Stimulated activated naive CD8-positive, alpha-beta T cell treated with anti-CD3 and anti-CD28 coated beads, Interleukin-15, Interleukin-2, amounts not matched to agents 100 ng/mL and 50 ng/mL, for 24 hours (primary cell): Measurements from ENCODE around the gene C1QTNF5.

Experiments used
- H3K27ac Mint-ChIP-seq: one replicate; pipeline ENCODE4 v1.8.0; 2021; ENCODE audit warnings: mild to moderate bottlenecking, mixed read lengths
- H3K27me3 Mint-ChIP-seq: one replicate; pipeline ENCODE4 v1.8.0; 2021; ENCODE audit warnings: mixed read lengths
- H3K36me3 Mint-ChIP-seq: one replicate; pipeline ENCODE4 v1.8.0; 2021; ENCODE audit warnings: low read depth, mixed read lengths
- H3K4me1 Mint-ChIP-seq: one replicate; pipeline ENCODE4 v1.8.0; 2021; ENCODE audit warnings: low read depth, mixed read lengths
- H3K4me3 Mint-ChIP-seq: one replicate; pipeline ENCODE4 v1.8.0; 2021; ENCODE audit warnings: mild to moderate bottlenecking, mixed read lengths
- H3K9me3 Mint-ChIP-seq: one replicate; pipeline ENCODE4 v1.8.0; 2021; ENCODE audit warnings: mixed read lengths

Gene C1QTNF5

DNA sequence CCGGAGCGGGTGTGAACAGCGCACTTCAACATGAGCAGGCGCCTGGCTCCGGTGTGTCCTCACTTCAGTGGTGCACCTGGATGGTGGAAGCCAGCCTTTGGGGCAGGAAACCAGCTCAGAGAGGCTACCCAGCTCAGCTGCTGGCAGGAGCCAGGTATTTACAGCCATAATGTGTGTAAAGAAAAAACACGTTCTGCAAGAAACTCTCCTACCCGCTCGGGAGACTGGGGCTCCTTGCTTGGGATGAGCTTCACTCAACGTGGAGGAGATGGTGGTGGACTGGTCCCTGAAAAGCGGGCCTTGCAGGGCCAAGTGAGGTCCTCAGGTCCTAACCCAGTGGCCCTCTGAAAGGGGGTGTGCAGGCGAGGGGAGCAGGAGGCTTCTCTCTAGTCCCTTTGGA lies 31.3 kb downstream of the C1QTNF5 start:
- Mint-ChIP-seq H3K4me1 (peaks cover 31% of the 10 kb centered on the region), H3K4me3 (no peak overlapping the region), H3K27ac (no peak overlapping the region)

DNA sequence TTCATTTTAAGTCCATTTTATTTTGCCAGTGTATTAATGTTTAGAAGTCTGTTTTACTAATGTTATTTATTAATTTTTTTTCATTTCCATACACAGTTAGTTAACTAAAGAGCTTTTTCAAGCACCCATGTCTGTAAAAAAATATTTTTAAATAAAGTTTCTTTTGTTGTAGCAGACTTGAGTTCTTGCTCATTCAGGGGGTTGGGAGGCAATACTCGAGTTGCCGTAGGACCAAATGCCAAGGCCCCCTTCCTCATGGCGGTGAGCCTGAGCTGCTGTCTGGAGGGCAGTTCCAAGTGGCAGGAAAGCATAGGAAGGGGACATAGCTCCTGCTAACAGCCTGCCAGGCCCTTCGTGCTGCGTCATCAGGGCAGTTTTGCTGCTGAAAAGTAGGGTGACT lies 32.7 kb downstream of the C1QTNF5 start:
- Mint-ChIP-seq H3K4me3 (no peak overlapping the region), H3K4me1 (peaks cover 31% of the 10 kb centered on the region), H3K27me3 (no peaks in the 10 kb centered on the region), H3K9me3 (no peaks in the 10 kb centered on the region), H3K36me3 (peaks cover 28% of the 10 kb centered on the region), H3K27ac (no peak overlapping the region)

More for the DNA sequence above, 31.3 kb downstream of the C1QTNF5 start:
- Mint-ChIP-seq H3K36me3 (peaks cover 15% of the 10 kb centered on the region), H3K27me3 (no peaks in the 10 kb centered on the region), H3K9me3 (no peaks in the 10 kb centered on the region)

DNA sequence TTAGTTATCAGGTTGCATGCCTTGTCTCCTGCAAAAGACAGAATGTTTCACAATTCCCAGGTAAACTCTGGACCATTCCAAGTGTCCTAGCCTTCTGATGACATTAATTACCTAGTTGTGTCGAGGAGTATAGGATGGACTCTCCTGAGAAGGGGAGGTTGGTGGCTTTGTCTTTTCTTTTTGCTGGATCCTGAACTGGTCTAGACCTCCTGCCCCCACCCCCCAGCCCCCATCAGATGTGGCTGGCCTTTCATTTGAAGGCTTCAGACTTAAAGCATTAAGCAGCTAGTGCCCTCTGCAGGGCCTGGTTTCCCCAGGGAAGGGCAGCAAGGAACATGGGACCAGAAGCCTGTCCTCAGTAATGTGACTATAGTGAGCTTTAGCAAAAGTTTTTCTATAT lies 33.5 kb downstream of the C1QTNF5 start:
- peaks cover 36% of the 10 kb centered on the region for H3K36me3 Mint-ChIP-seq
- peaks cover 31% of the 10 kb centered on the region for H3K4me1 Mint-ChIP-seq
- no peaks in the 10 kb centered on the region for H3K27me3 Mint-ChIP-seq
- no peaks in the 10 kb centered on the region for H3K9me3 Mint-ChIP-seq
- peak overlapping the region; percentile 97 for H3K27ac Mint-ChIP-seq
- no peak overlapping the region for H3K4me3 Mint-ChIP-seq

DNA sequence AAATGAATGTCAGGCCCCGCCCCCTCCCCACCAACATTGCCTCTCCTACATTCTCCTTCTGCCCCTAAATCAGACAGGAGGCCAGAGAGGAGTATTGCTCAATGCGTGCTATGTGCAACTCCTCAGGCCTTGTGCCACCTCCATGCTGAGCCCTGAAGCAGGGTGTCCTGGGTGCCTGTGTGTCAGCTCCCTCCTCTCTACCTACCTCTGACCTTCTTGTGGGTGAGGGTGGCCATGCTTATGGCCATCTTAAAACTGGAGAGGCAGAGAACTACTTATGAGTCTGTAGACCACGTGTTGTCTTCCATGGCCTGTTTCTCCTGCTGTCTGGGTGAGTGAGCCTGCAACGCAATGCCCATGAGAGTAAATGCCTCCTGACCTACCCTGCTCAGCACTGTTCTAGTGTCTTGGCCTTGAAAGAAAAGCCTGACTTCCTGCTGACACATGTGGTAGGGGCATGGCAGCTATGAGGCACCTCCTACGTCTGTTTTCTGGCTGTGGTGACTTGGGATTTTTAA lies 34.3 kb downstream of the C1QTNF5 start:
- no peaks in the 10 kb centered on the region for H3K27me3 Mint-ChIP-seq

DNA sequence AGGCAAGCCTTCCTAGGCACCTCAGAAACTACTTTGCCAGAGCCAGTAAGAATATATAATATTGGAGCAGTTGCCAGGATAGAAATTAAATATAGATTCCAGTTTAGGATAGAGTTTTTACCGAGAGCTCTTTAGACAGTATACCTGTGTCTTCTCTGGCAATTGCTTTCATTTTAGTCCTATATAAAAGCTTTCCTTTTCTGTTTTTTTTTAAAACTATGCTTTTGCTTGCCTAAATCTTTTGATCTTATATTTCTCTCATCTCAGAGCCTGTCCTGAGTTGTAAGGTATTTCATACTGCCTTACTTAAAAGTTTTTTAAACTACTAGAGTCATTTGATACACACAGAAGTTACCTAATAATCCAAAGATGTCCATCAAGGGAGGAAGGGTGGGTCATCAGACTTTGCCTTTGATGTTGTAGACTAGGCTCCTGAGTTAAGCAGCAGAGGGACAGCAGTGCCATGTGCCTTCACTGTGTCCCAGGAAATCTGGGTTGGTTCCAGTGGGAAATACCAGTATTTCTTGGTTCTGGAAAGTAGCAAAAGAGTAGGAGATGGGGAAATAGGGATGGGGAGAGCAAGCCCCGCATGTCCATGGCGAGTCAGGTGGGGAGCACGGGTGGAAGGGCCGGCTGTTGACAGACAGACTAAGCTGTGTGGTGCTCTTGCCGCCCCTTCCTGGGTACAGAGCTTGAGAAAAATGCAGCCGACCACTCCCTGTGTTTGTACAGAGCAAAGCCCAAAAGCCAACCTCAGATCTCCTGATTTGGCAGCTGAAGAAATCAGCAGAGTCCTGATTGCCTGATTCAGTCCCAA lies 34.9 kb downstream of the C1QTNF5 start:
- peaks cover 31% of the 10 kb centered on the region for H3K4me1 Mint-ChIP-seq
- peak overlapping the region; percentile 97 for H3K27ac Mint-ChIP-seq
- peaks cover 48% of the 10 kb centered on the region for H3K36me3 Mint-ChIP-seq
- no peaks in the 10 kb centered on the region for H3K9me3 Mint-ChIP-seq
- H3K27me3 Mint-ChIP-seq, result no peaks in the 10 kb centered on the region
- peak overlapping the region; percentile 58 for H3K4me3 Mint-ChIP-seq

More for the DNA sequence above, 34.3 kb downstream of the C1QTNF5 start:
- Mint-ChIP-seq H3K27ac (peak overlapping the region; percentile 97), H3K36me3 (peaks cover 41% of the 10 kb centered on the region), H3K4me1 (peaks cover 31% of the 10 kb centered on the region), H3K4me3 (peak overlapping the region; percentile 58), H3K9me3 (no peaks in the 10 kb centered on the region)

DNA sequence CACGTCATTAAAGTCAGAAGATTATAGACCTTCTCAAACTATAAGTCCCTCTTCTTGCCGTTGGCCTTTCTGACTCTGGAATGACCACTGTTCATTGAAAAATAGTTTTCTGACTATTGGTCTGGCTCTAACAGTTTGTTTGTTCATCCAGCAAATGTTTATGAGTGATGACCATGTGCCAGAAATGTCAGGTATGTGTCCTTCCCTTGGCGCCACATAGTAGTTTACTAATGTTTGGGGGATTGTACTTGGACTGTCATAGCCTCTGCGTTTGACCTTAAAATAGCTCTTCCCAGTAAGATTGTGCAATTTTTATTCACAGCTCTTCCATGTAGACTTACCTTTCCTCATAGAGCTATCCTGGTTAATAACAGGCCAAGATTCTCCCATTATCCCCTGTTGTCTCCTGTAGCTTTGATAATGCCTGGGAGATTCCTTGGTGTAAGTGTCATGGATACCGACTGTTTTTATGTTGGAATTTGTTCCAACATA lies 37.4 kb downstream of the C1QTNF5 start:
- peak overlapping the region; percentile 23 for H3K27ac Mint-ChIP-seq
- H3K4me1 Mint-ChIP-seq, result peaks cover 31% of the 10 kb centered on the region
- peaks cover 71% of the 10 kb centered on the region for H3K36me3 Mint-ChIP-seq
- no peaks in the 10 kb centered on the region for H3K27me3 Mint-ChIP-seq
- no peaks in the 10 kb centered on the region for H3K9me3 Mint-ChIP-seq
- H3K4me3 Mint-ChIP-seq, result no peak overlapping the region

DNA sequence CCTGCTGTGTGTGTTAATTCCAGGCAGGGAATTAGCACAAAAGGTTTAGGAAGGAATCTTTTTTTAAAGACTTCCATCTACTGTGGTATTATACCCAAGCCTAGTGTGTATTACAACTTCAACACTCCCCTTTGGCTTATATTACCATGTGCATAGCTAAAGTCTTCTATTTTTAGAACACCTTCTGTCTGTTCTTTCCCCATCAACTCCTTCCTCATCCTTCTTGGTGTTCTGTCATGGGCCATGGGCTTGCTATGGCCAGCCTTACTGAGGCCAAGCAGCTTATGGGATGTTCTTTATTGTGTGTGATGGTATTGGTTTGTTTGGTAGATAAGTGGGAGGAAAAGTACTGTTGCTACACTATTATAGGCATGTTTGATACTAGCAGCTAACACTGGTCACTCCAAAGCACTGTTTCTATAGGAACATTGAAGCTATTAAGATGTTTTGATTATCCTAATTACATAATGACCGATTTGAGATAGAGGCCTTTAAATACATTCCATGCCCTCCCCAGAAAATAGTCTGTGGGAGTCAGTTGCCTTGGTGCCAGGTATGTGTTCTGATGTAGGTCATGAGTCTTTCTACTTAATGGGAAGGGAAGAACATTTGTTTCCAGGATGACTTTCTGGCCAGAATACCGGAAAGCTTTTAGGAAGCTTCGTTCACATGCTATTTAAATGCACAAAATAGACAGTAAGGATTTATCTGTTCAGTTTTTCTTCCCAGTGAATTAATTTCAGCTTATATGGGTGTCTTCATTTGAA lies 40.3 kb downstream of the C1QTNF5 start:
- Mint-ChIP-seq H3K27me3 (no peaks in the 10 kb centered on the region), H3K27ac (no peak overlapping the region), H3K4me3 (no peak overlapping the region), H3K9me3 (no peaks in the 10 kb centered on the region), H3K36me3 (peaks cover 77% of the 10 kb centered on the region), H3K4me1 (peaks cover 8% of the 10 kb centered on the region)

DNA sequence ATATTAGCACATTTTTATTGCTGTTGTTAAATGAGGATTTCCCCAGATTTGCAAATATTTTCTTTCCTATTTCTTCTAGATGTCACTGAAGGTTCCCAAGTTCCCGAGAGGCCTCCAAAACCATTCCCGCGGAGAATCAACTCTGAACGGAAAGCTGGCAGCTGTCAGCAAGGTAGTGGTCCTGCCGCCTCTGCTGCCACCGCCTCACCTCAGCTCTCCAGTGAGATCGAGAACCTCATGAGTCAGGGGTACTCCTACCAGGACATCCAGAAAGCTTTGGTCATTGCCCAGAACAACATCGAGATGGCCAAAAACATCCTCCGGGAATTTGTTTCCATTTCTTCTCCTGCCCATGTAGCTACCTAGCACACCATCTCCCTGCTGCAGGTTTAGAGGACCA lies 41.3 kb downstream of the C1QTNF5 start:
- H3K27ac Mint-ChIP-seq, result no peak overlapping the region
- H3K4me3 Mint-ChIP-seq, result no peak overlapping the region
- H3K9me3 Mint-ChIP-seq, result no peaks in the 10 kb centered on the region
- H3K4me1 Mint-ChIP-seq, result no peaks in the 10 kb centered on the region
- H3K27me3 Mint-ChIP-seq, result no peaks in the 10 kb centered on the region
- H3K36me3 Mint-ChIP-seq, result peaks cover 69% of the 10 kb centered on the region

DNA sequence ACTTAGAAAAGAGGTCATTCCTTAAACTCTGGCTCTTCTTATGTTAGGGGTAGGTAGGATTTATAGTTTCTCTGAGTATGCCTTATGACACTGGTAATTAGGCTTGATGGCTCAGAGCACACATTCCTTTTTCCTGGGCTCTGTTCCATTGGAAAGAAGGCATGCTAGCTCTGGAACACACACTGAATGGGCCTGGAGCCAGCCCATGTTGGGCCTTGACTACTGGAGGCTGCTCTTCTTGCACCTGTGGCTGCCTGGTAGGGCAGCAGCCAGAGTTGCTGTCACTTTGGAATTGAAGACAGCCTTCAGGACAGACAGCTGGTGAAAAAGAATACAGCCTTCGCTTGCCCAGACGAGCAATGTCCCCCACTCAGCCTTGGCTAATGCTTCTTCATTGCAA lies 42.0 kb downstream of the C1QTNF5 start:
- no peaks in the 10 kb centered on the region for H3K4me1 Mint-ChIP-seq
- H3K27me3 Mint-ChIP-seq, result no peaks in the 10 kb centered on the region
- H3K9me3 Mint-ChIP-seq, result no peaks in the 10 kb centered on the region
- H3K4me3 Mint-ChIP-seq, result no peak overlapping the region
- no peak overlapping the region for H3K27ac Mint-ChIP-seq
- H3K36me3 Mint-ChIP-seq, result peaks cover 64% of the 10 kb centered on the region

DNA sequence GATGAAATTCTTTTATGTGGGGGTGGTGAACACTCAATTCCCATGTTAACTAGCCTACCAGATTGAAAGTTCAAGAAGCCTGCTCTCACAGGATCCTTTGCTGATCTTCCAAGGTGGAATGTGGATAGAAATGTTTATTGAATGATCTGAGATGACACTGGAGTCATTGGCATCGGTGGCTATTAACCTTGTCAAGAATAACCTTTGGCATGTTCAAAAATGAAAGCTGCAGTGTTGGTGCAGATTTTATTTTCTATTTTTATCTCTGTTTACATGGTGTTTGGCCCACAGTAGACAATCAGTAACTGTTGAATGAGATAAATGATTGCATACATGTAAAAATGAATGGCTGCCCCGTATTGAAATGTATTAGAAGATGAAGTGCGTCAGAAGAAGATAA lies 42.7 kb downstream of the C1QTNF5 start:
- peaks cover 59% of the 10 kb centered on the region for H3K36me3 Mint-ChIP-seq

DNA sequence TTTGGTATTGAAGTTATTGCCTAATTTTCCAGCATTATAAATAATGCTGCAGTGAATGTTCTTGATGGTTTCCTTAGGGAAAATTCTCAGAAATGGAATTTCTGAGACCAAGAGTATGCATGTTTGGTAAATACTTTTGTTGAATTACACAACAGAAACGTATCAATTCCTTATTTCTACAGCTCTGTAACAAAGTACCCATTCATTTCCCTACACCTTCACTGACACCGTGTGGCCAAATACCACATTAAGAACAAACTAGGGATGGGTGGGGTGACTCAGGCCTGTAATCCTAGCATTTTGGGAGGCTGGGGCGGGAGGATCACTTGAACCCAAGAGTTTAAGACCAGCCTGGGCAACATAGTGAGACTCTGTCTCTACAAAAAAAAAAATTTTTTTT lies 45.5 kb downstream of the C1QTNF5 start:
- H3K27me3 Mint-ChIP-seq, result no peaks in the 10 kb centered on the region
- no peaks in the 10 kb centered on the region for H3K9me3 Mint-ChIP-seq
- peaks cover 53% of the 10 kb centered on the region for H3K36me3 Mint-ChIP-seq
- no peak overlapping the region for H3K27ac Mint-ChIP-seq
- H3K4me1 Mint-ChIP-seq, result no peaks in the 10 kb centered on the region
- no peak overlapping the region for H3K4me3 Mint-ChIP-seq

More for the DNA sequence above, 42.7 kb downstream of the C1QTNF5 start:
- no peaks in the 10 kb centered on the region for H3K9me3 Mint-ChIP-seq
- no peak overlapping the region for H3K27ac Mint-ChIP-seq
- no peaks in the 10 kb centered on the region for H3K27me3 Mint-ChIP-seq
- no peak overlapping the region for H3K4me3 Mint-ChIP-seq
- no peaks in the 10 kb centered on the region for H3K4me1 Mint-ChIP-seq

DNA sequence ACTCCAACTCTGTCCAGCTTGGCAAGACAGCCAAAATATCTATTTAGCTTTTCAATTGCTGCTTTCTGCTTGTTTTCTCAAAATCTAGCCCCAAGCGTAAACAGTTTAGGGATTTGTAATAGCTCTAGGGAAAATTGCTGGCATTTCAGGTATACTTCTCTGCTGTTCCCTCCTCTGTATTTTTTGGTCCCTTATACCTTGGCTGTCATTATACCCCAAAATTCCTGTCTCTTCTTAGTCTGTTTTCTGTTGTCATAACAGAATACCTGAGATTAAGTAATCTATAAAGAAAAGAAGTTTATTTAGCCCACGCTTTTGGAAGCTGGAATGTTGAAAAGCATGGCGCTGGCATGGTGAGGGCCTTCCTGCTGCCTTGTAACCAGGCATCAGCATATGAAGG lies 47.2 kb downstream of the C1QTNF5 start:
- H3K4me1 Mint-ChIP-seq, result no peaks in the 10 kb centered on the region

DNA sequence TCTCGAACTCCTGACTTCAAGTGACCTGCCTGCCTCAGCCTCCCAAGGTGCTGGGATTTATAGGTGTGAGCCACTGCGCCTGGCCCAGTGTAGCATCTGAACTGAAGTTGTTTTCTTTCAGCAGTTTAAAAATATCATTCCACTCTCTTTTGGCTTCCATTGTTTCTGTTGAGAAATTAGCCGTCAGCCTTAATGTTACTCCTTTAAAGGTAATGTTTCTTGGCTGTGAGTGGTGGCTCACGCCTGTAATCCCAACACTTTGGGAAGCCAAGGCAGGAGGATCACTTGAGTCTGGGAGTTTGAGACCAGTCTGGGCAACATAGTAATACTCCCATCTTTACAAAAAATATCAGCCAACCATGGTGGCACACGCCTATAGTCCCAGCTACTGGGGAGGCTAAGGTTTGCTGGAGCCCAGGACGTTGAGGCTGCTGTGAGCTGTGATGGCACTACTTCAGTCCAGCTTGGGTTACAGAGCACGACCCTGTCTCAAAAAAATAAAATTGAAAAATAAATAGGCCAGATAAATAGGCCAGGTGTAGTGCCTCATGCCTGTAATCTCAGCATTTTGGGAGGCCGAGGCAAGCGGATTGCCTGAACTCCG lies 49.7 kb downstream of the C1QTNF5 start:
- H3K36me3 Mint-ChIP-seq, result peaks cover 43% of the 10 kb centered on the region

More for the DNA sequence above, 47.2 kb downstream of the C1QTNF5 start:
- H3K36me3 Mint-ChIP-seq, result peaks cover 36% of the 10 kb centered on the region
- no peaks in the 10 kb centered on the region for H3K27me3 Mint-ChIP-seq
- H3K27ac Mint-ChIP-seq, result no peak overlapping the region
- no peak overlapping the region for H3K4me3 Mint-ChIP-seq
- H3K9me3 Mint-ChIP-seq, result no peaks in the 10 kb centered on the region

More for the DNA sequence above, 49.7 kb downstream of the C1QTNF5 start:
- Mint-ChIP-seq H3K4me1 (no peaks in the 10 kb centered on the region), H3K9me3 (no peaks in the 10 kb centered on the region), H3K27ac (no peak overlapping the region), H3K4me3 (no peak overlapping the region), H3K27me3 (no peaks in the 10 kb centered on the region)
